ENCODE results near the gene GAMT.

GAMT gene

DNA sequence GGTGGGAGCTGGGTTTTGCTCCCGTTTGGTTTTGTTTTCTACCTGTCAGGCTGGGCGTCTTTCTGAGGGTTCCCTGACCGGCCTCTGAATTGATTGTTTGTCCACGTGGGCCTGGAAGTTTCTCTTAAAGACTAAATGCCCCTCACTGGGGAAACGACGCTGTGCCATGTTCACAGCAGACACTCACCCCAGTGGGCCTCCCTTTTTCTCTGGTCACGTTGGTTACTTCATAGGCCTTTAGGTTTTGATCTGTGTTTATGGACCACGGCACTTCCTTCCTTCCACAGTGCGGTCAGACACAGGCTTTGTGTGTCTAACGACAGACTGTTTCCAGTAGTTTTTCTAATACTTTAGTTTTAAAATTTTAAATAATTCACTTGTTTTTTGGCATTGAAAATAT lies 37.7 kb downstream of the GAMT start:
- no peak for DNase-seq

DNA sequence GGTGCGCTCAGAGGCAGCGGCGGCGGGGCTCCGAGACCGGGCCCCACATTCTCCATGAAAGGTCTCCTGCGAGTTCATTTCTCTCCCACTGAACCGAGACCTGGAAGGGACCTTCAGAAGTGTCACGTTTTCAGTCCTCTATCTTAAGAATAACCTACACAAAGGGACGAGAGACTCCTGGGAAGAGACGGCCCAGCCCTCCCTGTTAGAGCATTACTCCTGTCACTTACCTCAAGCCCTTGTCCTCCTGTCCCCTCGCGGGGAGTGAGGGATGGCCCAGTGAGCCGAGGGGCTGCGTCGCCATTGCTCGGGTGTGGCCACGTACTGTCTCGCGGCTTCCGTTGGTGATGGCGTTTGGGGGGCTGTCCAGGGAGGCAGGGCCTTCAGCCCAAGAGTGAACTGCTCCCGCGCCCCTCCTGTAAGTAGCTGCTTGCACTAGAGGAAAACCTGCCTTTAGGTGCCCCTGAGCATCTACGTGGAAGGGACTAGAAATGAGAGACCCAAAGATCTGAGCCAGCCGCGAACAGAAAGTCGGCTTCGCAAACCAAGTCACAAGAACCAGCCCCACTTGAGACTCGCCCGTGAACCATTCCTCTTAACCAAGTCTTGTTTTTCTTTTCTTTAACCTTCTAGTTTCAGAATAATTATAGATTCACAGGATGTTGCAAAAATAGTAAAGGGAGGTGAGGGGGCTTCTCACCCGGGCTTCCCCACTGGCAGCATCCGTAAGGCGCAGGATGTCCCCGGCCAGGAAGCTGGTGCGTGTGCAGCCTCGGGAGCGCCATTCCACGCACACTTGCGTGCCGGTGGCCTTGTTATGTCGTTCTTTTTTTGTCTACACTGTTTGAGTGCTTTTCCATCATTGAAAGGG lies 38.7 kb downstream of the GAMT start:
- DNase-seq, result no peak

DNA sequence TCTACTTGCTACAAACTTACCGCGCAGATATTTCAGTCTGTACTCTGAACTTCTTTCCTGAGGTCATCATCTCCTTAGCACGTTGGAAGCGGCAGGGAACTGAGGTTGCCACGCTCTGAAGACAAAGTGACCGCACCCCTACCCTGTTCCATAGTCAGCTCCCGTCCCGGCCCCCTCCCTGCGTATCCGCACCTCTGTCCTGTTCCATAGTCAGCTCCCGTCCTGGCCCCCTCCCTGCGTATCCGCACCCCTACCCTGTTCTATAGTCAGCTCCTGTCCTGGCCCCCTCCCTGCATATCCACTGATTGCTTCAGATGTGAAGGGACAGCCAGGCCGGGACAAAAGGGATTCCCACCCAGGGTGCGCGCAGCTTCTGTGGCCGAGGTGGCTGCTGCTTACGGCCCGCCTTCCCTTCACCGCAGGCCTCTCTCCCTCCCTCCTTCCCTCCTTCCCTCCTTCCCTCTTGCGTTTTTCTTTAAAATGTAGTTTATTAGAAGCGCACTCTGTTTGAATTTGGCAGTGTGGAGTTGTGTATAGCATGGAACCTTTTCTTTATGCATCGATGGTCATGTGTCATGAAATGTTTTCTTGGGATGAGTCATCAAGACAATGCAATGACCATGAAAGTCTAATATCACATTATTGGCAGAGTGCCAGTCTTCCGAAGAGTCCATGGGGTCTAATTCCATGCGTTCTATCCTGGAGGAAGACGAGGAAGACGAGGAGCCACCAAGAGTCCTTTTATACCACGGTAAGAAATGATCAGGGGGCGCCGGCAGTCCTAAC lies 39.5 kb downstream of the GAMT start:
- peak; percentile 92 for DNase-seq

DNA sequence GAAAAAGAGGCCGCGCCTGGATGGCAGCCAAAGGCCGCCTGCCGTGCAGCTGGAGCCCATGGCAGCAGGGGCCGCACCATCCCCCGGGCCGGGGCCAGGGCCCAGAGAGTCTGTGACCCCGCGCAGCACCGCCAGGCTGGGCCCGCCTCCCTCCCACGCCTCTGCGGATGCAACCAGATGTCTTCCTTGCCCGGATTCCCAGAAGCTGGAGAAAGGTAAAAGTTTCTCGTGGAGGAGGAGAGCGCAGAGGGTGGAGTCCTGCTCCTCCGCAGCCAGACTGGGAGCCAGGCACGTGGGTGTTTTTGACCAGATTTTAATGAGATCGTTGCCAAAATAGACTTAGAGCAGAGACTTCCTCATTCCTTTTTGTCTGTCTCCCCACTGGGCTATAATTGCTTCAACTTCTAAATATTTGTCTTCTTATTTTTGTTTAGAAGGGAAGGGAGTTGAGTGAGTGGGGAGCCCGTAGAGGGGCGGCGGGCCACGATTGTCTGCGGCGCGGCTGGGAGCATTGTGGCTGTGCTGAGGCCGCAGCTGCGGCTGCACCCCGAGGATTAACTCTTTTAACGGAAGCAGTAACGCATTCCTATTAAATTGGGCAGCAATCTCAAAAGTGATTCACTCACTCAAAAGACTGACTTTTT lies 40.4 kb downstream of the GAMT start:
- peak; percentile 85 for DNase-seq

DNA sequence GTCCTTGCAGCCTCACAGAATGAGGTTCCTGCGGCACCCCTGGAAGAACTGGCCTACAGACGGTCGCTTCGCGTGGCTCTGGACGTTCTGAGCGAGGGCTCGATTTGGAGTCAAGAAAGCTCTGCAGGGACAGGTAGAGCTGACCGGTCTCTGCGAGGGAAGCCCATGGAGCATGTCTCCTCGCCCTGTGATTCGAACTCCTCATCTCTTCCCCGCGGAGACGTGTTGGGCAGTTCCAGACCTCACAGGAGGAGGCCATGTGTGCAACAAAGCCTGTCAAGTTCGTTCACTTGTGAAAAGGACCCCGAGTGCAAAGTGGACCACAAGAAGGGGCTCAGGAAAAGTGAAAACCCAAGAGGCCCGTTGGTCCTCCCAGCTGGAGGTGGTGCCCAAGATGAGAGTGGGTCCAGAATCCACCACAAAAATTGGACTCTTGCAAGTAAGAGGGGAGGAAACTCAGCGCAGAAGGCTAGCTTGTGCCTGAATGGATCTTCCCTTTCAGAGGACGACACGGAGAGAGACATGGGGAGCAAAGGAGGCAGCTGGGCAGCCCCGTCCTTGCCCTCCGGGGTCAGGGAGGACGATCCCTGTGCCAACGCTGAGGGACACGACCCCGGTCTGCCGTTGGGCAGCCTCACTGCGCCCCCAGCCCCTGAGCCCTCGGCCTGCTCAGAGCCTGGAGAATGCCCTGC lies 41.1 kb downstream of the GAMT start:
- DNase-seq, result no peak

DNA sequence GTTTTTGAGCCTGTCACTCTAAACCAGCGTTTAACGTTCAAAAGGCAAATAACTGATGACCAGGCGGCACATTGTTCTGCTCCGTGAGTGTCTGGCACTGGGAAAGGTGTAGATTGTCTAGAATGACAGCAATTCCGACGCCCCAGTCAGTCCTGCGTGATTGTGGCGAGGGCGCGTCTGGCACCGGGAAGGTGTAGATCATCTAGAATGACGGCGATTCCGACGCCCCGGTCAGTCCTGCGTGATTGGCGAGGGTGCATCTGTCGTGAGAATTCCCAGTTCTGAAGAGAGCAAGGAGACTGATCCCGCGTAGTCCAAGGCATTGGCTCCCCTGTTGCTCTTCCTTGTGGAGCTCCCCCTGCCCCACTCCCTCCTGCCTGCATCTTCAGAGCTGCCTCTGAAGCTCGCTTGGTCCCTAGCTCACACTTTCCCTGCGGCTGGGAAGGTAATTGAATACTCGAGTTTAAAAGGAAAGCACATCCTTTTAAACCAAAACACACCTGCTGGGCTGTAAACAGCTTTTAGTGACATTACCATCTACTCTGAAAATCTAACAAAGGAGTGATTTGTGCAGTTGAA lies 43.7 kb downstream of the GAMT start:
- no peak for DNase-seq

DNA sequence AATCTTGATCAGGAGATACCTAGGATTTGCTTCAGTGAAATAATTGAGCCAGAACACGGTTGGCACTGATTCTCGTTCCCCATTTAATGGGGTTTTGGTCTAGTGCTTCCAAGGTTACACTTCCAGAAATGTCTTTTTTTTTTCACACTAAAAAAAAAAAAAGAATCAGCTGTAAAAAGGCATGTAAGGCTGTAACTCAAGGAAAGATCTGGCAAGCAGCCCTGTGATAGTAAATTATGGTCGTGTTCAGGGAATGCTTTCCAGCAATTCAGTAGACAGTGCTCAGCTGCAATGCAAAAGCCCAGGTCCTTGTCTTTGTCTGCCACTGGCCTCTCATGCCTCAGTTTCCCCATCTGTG lies 44.9 kb downstream of the GAMT start:
- peak; percentile 22 for DNase-seq

DNA sequence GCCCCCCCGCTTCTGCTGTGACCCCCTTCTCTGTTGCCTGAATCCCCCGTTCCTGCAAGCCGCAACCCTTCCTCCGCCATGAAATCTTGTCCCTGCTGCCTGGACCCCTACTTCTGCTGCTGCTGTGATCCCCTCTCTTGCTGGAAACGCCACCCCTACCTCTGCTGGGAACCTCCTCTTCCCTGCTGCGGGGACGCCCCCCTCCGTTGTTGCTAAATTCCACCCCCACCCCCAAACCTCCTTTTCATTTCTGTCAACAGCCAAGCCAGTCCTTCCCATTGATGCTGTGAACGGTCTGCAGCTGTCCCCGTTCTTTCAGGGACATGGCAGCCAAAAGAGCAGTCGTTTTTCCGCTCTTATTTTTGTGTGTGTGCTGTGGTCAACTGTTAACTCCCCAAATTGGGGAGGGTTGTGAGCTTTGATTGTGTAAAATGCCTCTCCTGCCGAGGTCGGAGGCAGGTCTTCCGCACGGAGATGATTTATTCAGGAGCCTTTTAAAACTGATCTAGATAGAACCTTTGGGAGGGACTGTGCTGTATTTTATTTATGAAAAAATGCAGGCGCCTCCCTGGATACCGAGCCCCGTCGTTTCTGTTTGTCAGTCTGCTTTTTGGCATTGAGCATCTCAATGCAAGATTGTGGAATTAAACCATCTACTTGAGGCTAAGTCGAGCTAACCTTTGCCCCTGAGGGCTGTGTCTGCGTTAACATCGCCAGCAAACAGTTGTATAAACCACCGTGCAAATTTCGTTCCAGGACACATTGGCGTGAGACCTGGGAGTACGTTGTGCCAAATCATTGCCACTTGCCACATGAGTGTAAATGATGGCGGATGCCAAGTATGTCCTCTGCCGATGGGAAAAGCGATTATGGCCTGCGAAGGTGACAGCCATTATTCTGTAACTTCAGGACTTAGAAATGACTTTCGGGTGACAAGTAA lies 45.5 kb downstream of the GAMT start:
- no peak for DNase-seq

DNA sequence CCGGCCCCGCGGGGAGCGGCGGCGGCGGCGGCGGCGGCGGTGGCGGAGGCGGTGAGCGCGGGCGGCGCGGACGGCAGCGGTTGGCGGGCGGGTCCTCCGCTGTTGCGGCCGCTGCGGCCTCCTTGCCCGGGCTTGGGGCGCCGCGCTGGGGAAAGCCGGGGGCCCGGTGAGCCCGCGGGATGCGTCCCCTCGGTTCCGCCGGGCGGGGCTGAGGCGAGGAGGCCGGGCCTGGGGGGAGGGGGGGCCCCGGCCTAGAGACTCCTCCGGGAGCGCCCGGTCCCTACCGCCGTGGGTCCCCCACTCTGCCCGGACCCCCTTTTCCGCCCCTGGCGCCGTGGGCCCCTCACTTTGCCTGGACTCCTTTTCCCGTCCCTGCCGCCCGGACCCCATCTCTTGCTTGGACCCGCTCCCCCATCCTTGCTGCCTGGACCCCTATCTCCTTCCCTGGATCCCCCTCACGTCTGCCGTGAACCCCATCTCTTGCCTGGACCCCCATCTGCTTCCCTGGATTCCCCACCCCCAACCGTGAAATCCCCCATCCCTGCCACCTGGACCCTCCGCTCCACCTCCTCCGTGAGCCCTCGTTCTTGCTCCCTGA lies 46.3 kb downstream of the GAMT start:
- no peak for DNase-seq

DNA sequence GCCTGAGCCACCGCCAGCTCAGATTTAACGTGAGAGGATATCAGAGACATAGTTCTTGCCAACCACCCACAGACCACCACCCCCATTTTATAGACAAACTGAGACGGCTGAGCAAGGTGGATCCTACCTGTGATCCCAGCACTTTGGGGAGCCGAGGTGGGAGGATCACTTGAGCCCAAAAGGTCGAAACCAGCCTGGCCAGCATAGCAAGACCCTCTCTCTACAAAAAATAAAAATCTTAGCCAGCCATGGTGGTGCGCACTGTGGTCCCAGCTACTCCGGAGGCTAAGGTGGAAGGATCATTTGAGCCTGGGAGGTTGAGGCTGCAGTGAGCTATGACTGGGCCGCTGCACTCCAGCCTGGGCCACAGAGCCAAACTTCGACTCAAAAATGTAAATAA lies 48.2 kb downstream of the GAMT start:
- DNase-seq, result no peak

DNA sequence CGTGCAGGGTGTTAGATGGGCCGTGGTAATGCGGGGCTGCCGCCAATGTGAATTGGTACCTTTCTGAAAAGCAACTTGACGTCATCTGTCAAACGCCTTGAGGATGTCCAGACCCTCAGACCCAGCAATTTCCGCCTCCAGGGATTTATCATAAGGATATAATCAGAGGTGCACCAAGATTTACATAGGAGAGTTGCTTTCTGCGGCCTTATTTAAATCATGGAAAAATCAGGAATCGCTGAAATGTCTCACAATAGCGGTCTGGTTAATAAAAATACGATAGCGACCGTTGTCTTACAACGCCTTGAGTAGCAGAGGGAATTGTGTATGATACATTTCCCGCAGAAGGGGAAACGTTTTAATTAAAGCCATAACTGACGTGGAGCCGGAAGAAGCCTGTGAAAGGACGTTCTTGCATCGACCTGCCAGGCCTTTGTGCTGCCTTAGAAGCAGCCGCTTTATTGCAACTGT lies 49.9 kb downstream of the GAMT start:
- DNase-seq, result peak; percentile 16

DNA sequence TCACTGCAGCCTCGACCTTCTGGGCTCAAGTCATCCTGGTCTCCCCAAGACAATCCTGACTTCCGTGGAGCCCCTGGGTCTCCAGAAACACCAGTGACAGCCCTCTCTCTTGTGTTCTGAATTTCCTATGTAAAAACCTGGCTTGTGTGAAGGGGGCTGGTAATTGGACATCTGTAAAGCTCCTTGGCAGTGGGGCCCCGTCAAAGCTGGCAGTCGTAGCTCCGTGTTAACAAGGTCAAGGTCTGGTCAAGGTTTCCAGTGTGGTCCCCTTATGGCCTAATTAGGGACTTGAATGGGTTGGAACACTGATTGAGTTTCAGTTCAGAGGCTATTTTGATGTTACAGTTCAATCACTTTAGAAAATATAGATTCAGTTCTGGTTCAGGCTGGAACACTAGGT lies 50.5 kb downstream of the GAMT start:
- no peak for DNase-seq

DNA sequence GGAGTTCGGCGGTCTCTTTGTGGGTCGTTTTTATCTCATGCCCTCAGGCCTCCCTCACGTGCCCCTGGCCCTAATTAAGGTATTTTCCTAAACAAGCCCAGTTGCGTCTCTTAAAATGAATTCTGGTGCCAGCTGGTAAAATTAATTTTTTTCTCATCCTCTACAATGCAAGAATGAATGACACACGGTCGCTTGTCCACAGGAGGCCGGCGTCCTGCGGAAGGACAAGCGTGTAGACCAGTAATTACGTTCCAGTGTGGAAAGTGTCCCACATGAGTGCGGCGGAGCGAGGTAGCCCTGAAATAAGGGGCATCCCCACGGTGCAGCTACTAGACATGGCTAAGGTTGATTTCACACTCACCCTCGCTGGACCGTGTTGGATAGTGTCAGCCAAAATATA lies 52.1 kb downstream of the GAMT start:
- DNase-seq, result no peak

Data from fibroblast of skin of scalp (primary cell).